WTC11 (cell line): ENCODE data around the gene SRRM5. TPM values are rescaled to one million over a fixed set of nuclear protein-coding genes. Genes with fewer than 3 reads are reported as not detected.

Experiments
- ATAC-seq: fragments of 200-7000 bp; cut with Tn5 transposase; 2 replicates; pipeline ENCODE4 v1.10.0; 2021; ENCODE audit warnings: mild to moderate bottlenecking, moderate library complexity
- CTCF ChIA-PET: fragments of 300-600 bp; sonication (Branson Sonifier 250); formaldehyde crosslinking; loops from one replicate; lab custom pipeline; 2021; ENCODE audit warnings: antibody characterized with exemption; lab: Charles Lee
- POLR2A ChIA-PET: fragments of 350-600 bp; sonication (Branson Sonifier 250); formaldehyde crosslinking; loops from one replicate; lab custom pipeline; 2021; ENCODE audit warnings: antibody characterized with exemption; lab: Charles Lee
- DNase-seq: peaks from one replicate; pipeline ENCODE4 v3.0.0; 2021; ENCODE audit warnings: low spot score
- H3K27ac Mint-ChIP-seq: 2 replicates; pipeline ENCODE4 v1.8.0; 2021; ENCODE audit warnings: mixed read lengths
- H3K27me3 Mint-ChIP-seq: 2 replicates; pipeline ENCODE4 v1.8.0; 2021; ENCODE audit warnings: low read depth, mild to moderate bottlenecking, moderate library complexity, mixed read lengths
- H3K36me3 Mint-ChIP-seq: 2 replicates; pipeline ENCODE4 v1.8.0; 2021; ENCODE audit warnings: mixed read lengths
- H3K4me1 Mint-ChIP-seq: 2 replicates; pipeline ENCODE4 v1.8.0; 2022; ENCODE audit warnings: mixed read lengths
- H3K4me3 Mint-ChIP-seq: 2 replicates; pipeline ENCODE4 v1.8.0; 2021; ENCODE audit warnings: mild to moderate bottlenecking, moderate library complexity, mixed read lengths
- H3K9me3 Mint-ChIP-seq: 2 replicates; pipeline ENCODE4 v1.8.0; 2021; ENCODE audit warnings: mixed read lengths
- ATF1 ChIP-seq: sonication (generic); formaldehyde crosslinking; IDR thresholded peaks from 2 replicates; pipeline ENCODE4 v1.8.1; 2023; ENCODE audit warnings: mild to moderate bottlenecking, moderate library complexity, missing genetic modification reagents
- ATF2 ChIP-seq: sonication (generic); formaldehyde crosslinking; IDR thresholded peaks from 2 replicates; pipeline ENCODE4 v1.8.1; 2022; ENCODE audit warnings: low read depth, missing genetic modification reagents, borderline replicate concordance
- CBFB ChIP-seq: sonication (generic); formaldehyde crosslinking; IDR thresholded peaks from 2 replicates; pipeline ENCODE4 v1.8.1; 2022; ENCODE audit warnings: mild to moderate bottlenecking, low read depth, missing genetic modification reagents
- CREM ChIP-seq: sonication (generic); formaldehyde crosslinking; IDR thresholded peaks from 2 replicates; pipeline ENCODE4 v1.8.1; 2022; ENCODE audit warnings: mild to moderate bottlenecking, missing genetic modification reagents, moderate library complexity
- EMX1 ChIP-seq: fragments of 250-450 bp; sonication (Bioruptor Pico); IDR thresholded peaks from 2 replicates; pipeline ENCODE4 v1.8.0; 2021; ENCODE audit warnings: mild to moderate bottlenecking
- FOXK1 ChIP-seq: sonication (generic); formaldehyde crosslinking; IDR thresholded peaks from 2 replicates; pipeline ENCODE4 v1.8.0; 2022; ENCODE audit warnings: mild to moderate bottlenecking, moderate library complexity, missing genetic modification reagents
- IRF1 ChIP-seq: sonication (generic); formaldehyde crosslinking; IDR thresholded peaks from 2 replicates; pipeline ENCODE4 v1.8.0; 2023; ENCODE audit warnings: missing genetic modification reagents
- JAZF1 ChIP-seq: fragments of 250-450 bp; sonication (Bioruptor Pico); IDR thresholded peaks from 2 replicates; pipeline ENCODE4 v1.9.0; 2021; ENCODE audit warnings: moderate library complexity, mild to moderate bottlenecking, inconsistent platforms
- JUN ChIP-seq: sonication (generic); formaldehyde crosslinking; IDR thresholded peaks from 2 replicates; pipeline ENCODE4 v1.8.0; 2023; ENCODE audit warnings: mild to moderate bottlenecking, missing genetic modification reagents
- RORB ChIP-seq: fragments of 250-450 bp; sonication (Bioruptor Pico); IDR thresholded peaks from 2 replicates; pipeline ENCODE4 v1.9.0; 2021; ENCODE audit warnings: mild to moderate bottlenecking
- SMAD4 ChIP-seq: sonication (generic); formaldehyde crosslinking; IDR thresholded peaks from 2 replicates; pipeline ENCODE4 v1.8.0; 2022; ENCODE audit warnings: mild to moderate bottlenecking, missing genetic modification reagents
- TCF7 ChIP-seq: sonication (generic); formaldehyde crosslinking; IDR thresholded peaks from 2 replicates; pipeline ENCODE4 v1.8.0; 2022; ENCODE audit warnings: mild to moderate bottlenecking, low read depth, missing genetic modification reagents, moderate library complexity
- TEAD1 ChIP-seq: sonication (generic); formaldehyde crosslinking; IDR thresholded peaks from 2 replicates; pipeline ENCODE4 v1.8.0; 2022; ENCODE audit warnings: mild to moderate bottlenecking, missing genetic modification reagents
- total RNA-seq: library from RNA; stranded (reverse); gene quantifications from 3 replicates; pipeline ENCODE4 v1.2.3, GENCODE V29; 2021
- TF ChIP-seq, protein P1 (sequence below): sonication (generic); formaldehyde crosslinking; IDR thresholded peaks from 2 replicates; pipeline ENCODE4 v1.8.1; 2023; ENCODE audit warnings: mild to moderate bottlenecking, missing genetic modification reagents
- TF ChIP-seq, protein P2 (sequence below): fragments of 250-450 bp; sonication (Bioruptor Pico); IDR thresholded peaks from 2 replicates; pipeline ENCODE4 v1.9.0; 2021; ENCODE audit warnings: mild to moderate bottlenecking
- TF ChIP-seq, protein P3 (sequence below): fragments of 200-600 bp; IDR thresholded peaks from 2 replicates; pipeline ENCODE4 v1.8.0; 2022; ENCODE audit warnings: antibody characterized with exemption
- TF ChIP-seq, protein P4 (sequence below): sonication (generic); formaldehyde crosslinking; conservative IDR thresholded peaks from 2 replicates; pipeline ENCODE4 v1.8.1; 2023; ENCODE audit warnings: mild to moderate bottlenecking, low read depth, missing genetic modification reagents, moderate library complexity

SRRM5 gene
- total RNA-seq, 1 experiment from 2014 or later = 0.42 TPM

DNA sequence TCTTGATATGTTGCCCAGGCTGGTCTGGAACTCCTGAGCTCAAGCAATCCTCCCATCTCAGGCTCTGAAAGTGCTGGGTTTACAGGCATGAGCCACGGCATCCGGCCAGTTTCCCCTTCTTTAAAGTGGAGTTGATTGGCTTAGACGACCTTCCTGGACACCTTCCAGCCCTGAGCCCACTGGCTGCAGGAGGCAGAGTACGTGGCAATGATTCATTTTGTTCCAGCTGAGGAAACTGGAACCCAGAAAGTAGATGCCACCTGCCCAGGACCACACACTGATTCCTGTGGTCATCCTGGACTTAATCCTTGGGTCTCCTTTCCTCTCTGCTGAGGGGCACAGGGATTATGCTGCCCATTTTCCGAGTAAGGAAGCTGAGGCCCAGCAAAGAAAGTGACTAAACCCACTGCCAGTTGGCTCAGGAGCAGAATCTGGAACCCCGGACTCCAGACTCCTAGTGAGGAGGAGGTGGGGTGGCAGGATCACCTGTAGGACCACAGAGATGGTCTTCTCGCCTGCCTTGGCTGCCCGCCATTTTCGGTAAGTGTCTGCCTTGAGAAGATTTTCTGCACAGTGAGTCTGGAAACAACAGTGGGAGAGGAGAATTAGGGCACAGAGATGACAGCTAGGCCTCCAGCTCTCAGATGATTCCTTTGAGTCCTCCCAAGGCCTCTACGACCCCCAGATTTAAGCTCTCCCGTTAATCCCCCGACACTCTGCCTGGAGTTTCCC, 37.3 kb upstream of the SRRM5 start:
- no peaks in the 10 kb centered on the region for H3K9me3 Mint-ChIP-seq
- H3K27ac Mint-ChIP-seq = peak overlapping the region; percentile 91; the same call in 1 of the 2 replicates
- TF ChIP-seq TCF7 (no peak), ATF1 (CRISPR knock-in tag) (no peak), JAZF1 (no peak), JUN (CRISPR knock-in tag) (no peak), IRF1 (CRISPR knock-in tag) (no peak), EMX1 (CRISPR knock-in tag) (no peak), TEAD1 (CRISPR knock-in tag) (no peak), CREM (CRISPR knock-in tag) (no peak), RORB (no peak), FOXK1 (no peak)
- TF ChIP-seq, protein P1, sequence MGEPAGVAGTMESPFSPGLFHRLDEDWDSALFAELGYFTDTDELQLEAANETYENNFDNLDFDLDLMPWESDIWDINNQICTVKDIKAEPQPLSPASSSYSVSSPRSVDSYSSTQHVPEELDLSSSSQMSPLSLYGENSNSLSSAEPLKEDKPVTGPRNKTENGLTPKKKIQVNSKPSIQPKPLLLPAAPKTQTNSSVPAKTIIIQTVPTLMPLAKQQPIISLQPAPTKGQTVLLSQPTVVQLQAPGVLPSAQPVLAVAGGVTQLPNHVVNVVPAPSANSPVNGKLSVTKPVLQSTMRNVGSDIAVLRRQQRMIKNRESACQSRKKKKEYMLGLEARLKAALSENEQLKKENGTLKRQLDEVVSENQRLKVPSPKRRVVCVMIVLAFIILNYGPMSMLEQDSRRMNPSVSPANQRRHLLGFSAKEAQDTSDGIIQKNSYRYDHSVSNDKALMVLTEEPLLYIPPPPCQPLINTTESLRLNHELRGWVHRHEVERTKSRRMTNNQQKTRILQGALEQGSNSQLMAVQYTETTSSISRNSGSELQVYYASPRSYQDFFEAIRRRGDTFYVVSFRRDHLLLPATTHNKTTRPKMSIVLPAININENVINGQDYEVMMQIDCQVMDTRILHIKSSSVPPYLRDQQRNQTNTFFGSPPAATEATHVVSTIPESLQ = no peak
- TF ChIP-seq, protein P2, sequence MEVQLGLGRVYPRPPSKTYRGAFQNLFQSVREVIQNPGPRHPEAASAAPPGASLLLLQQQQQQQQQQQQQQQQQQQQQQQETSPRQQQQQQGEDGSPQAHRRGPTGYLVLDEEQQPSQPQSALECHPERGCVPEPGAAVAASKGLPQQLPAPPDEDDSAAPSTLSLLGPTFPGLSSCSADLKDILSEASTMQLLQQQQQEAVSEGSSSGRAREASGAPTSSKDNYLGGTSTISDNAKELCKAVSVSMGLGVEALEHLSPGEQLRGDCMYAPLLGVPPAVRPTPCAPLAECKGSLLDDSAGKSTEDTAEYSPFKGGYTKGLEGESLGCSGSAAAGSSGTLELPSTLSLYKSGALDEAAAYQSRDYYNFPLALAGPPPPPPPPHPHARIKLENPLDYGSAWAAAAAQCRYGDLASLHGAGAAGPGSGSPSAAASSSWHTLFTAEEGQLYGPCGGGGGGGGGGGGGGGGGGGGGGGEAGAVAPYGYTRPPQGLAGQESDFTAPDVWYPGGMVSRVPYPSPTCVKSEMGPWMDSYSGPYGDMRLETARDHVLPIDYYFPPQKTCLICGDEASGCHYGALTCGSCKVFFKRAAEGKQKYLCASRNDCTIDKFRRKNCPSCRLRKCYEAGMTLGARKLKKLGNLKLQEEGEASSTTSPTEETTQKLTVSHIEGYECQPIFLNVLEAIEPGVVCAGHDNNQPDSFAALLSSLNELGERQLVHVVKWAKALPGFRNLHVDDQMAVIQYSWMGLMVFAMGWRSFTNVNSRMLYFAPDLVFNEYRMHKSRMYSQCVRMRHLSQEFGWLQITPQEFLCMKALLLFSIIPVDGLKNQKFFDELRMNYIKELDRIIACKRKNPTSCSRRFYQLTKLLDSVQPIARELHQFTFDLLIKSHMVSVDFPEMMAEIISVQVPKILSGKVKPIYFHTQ = no peak
- TF ChIP-seq, protein P3, sequence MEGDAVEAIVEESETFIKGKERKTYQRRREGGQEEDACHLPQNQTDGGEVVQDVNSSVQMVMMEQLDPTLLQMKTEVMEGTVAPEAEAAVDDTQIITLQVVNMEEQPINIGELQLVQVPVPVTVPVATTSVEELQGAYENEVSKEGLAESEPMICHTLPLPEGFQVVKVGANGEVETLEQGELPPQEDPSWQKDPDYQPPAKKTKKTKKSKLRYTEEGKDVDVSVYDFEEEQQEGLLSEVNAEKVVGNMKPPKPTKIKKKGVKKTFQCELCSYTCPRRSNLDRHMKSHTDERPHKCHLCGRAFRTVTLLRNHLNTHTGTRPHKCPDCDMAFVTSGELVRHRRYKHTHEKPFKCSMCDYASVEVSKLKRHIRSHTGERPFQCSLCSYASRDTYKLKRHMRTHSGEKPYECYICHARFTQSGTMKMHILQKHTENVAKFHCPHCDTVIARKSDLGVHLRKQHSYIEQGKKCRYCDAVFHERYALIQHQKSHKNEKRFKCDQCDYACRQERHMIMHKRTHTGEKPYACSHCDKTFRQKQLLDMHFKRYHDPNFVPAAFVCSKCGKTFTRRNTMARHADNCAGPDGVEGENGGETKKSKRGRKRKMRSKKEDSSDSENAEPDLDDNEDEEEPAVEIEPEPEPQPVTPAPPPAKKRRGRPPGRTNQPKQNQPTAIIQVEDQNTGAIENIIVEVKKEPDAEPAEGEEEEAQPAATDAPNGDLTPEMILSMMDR = no peak
- H3K4me3 Mint-ChIP-seq = peak overlapping the region; percentile 96
- H3K27me3 Mint-ChIP-seq = no peaks in the 10 kb centered on the region; the same call in none of the 2 replicates
- POLR2A ChIA-PET = interaction anchor here (1.0 kb wide), 1 partner anchor 20 kb away, joined by 4 read pairs; no protein-coding TSS in a partner anchor
- ATAC-seq (no peak), DNase-seq (no peak)
- no peaks in the 10 kb centered on the region; the same call in 1 of the 2 replicates for H3K36me3 Mint-ChIP-seq
- CTCF ChIA-PET = interaction anchor here (0.6 to 2.8 kb wide), 6 partner anchors 12 to 1182 kb away, joined by 3 to 18 read pairs (median 4); partner anchors contain the start of genes IRGQ and ZNF576
- peaks cover 33% of the 10 kb centered on the region for H3K4me1 Mint-ChIP-seq

GRCh38 chr19:43575156-43575950, 36.5 kb upstream of the SRRM5 start, which contains the start of the genes PINLYP and XRCC1:
Gene PINLYP (plus strand): TSS chr19:43575801. CDS start chr19:43577192, 1,391 bp downstream.
Gene XRCC1 (minus strand): TSS chr19:43575527. CDS start chr19:43575458, 69 bp downstream.
- ATAC-seq = peak; percentile 96
- ChIA-PET CTCF (interaction anchor here (0.6 to 2.8 kb wide), 8 partner anchors 11 to 1182 kb away, joined by 3 to 18 read pairs (median 4); partner anchors contain the start of genes IRGQ and ZNF576), POLR2A (interaction anchor here (1.0 kb wide), 1 partner anchor 19 kb away, joined by 4 read pairs; no protein-coding TSS in a partner anchor)
- peak; percentile 97 for DNase-seq
- no peaks in the 10 kb centered on the region; the same call in none of the 2 replicates for H3K27me3 Mint-ChIP-seq
- peak within 1 kb of the TSS; percentile 96 for H3K4me3 Mint-ChIP-seq
- no peaks in the 10 kb centered on the region; the same call in 1 of the 2 replicates for H3K36me3 Mint-ChIP-seq
- no peaks in the 10 kb centered on the region for H3K9me3 Mint-ChIP-seq
- H3K27ac Mint-ChIP-seq = peak within 1 kb of the TSS; percentile 91
- peaks cover 33% of the 10 kb centered on the region for H3K4me1 Mint-ChIP-seq
- TF ChIP-seq ATF2 (CRISPR knock-in tag) = no peak
- TF ChIP-seq FOXK1 = no peak
- TF ChIP-seq SMAD4 (CRISPR knock-in tag) = no peak
- TF ChIP-seq CBFB (CRISPR knock-in tag) = no peak
- TF ChIP-seq EMX1 (CRISPR knock-in tag) = no peak
- TF ChIP-seq, protein P4, sequence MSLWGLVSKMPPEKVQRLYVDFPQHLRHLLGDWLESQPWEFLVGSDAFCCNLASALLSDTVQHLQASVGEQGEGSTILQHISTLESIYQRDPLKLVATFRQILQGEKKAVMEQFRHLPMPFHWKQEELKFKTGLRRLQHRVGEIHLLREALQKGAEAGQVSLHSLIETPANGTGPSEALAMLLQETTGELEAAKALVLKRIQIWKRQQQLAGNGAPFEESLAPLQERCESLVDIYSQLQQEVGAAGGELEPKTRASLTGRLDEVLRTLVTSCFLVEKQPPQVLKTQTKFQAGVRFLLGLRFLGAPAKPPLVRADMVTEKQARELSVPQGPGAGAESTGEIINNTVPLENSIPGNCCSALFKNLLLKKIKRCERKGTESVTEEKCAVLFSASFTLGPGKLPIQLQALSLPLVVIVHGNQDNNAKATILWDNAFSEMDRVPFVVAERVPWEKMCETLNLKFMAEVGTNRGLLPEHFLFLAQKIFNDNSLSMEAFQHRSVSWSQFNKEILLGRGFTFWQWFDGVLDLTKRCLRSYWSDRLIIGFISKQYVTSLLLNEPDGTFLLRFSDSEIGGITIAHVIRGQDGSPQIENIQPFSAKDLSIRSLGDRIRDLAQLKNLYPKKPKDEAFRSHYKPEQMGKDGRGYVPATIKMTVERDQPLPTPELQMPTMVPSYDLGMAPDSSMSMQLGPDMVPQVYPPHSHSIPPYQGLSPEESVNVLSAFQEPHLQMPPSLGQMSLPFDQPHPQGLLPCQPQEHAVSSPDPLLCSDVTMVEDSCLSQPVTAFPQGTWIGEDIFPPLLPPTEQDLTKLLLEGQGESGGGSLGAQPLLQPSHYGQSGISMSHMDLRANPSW (CRISPR knock-in tag) = no peak
